DND-41 (cell line): Measurements from ENCODE around the gene PCNX1.

Source experiments
- CTCF ChIP-seq: IDR thresholded peaks from 2 replicates; pipeline ENCODE4 v1.5.1; 2012; ENCODE audit warnings: borderline replicate concordance, low read length, moderate library complexity, mild to moderate bottlenecking; ENCODE audit not compliant: poor library complexity, severe bottlenecking; ENCODE audit errors: extremely low read depth
- EZH2 ChIP-seq: IDR thresholded peaks from 3 replicates; pipeline ENCODE4 v1.6.1; 2012; ENCODE audit warnings: borderline replicate concordance, low read depth, mild to moderate bottlenecking, moderate library complexity, low read length, inconsistent platforms; ENCODE audit not compliant: severe bottlenecking

GRCh38 chr14:70934084-70934483 is 26.8 kb downstream of the PCNX1 start:
- TF ChIP-seq CTCF (no peak), EZH2 (no peak)
